ENCODE measurements around the gene PLAAT1.

Gene PLAAT1

DNA sequence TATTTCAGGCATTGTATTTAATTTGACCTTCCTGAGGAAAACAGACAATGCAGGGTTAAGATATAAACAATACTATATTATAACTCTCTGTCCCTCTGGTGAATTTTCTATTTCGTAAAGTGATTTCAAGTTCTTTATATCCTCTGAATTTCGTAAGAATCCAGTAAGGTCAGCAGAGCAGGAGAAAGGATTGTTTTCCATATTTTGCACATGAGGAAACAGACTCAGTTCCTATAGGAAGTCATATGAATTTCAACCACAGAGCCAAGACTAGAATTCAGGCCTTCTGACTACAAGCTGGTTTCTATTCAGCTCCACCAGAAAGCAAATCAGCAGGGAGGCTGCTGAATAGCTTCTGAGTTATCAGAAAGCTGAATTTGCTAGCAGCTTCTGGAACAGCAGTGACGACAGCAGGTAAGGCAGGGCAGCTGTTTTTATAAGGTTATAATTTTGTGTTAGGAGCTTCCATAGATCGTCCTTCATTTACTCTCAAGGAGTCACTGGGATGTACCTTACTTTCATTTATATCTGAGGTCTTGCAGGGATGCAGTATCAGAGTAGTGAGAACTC, 11.1 kb upstream of the PLAAT1 start:
- no peak for FAIRE-seq
- no peak for DNase-seq (ENCODE audit: insufficient read length)
- TF ChIP-seq POLR2A (IDR thresholded peaks at IDR 0.05; ENCODE audit: low read depth, low read length) (no peak), TAF1 (IDR thresholded peaks at IDR 0.05; ENCODE audit: borderline replicate concordance, low read depth, low read length) (no peak), POLR2AphosphoS5 (IDR thresholded peaks at IDR 0.05; ENCODE audit: low read depth, low read length) (no peak)

DNA sequence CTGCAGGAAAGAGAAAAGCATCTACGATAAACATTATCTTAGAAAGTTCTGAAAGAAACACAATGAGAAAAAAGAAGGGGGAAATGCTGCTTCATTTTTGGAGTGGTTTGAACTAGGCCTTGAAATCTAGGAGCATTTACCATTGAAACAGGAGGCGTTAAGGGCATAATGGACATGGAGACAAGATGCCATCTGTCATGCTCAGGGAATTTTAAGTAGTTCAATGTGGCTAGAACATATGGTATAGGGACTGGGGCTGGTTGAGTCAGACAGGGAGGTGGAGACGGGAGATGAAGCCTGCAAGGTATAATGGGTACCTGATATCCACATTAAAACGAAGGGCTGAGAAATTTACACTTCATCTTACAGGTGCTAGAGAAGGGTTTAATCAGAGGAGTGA, 10.4 kb upstream of the PLAAT1 start:
- DNase-seq (ENCODE audit: insufficient read length) = no peak
- TF ChIP-seq POLR2AphosphoS5 (IDR thresholded peaks at IDR 0.05; ENCODE audit: low read depth, low read length) = no peak
- TF ChIP-seq POLR2A (IDR thresholded peaks at IDR 0.05; ENCODE audit: low read depth, low read length) = no peak
- TF ChIP-seq TAF1 (IDR thresholded peaks at IDR 0.05; ENCODE audit: borderline replicate concordance, low read depth, low read length) = no peak
- no peak for FAIRE-seq

DNA sequence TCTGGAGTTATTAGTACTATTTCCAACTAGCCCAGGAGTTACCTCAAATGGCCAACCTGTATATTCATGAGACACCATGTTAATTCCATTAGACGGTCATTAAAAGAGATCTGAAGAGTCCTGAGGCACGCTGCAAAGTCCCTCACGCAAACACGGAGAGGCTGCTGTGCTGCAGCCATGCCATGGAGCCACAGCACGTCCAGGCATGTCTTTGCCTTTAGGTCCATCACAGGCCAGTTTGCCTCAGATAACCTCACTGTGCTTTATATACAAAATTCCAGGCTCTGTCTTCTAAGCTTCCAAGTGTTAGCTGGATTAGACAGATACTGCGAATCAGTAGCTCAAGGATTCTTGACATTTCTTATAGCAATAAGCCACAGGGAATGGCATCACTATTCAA, 9.8 kb upstream of the PLAAT1 start:
- FAIRE-seq = no peak

DNA sequence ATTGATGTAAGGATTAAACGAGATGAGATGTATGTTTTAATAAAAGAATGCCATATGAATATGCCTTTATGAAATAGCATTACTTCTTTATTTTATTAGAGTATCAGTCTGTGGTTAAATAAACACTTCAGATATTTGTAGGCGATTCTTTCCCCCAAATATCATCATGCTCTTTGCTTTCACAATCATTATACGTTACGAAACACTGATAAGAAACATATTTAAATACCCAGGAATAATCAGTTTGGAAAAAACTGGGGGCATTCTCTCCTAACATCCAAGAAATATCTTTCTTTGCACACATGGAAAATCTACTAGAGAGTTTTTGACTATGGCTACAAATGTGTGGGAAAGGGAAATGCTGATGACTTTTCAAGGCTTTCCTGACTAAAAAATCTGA, 4.4 kb upstream of the PLAAT1 start:
- FAIRE-seq = no peak
- TF ChIP-seq TAF1 (IDR thresholded peaks at IDR 0.05; ENCODE audit: borderline replicate concordance, low read depth, low read length) = no peak
- TF ChIP-seq POLR2AphosphoS5 (IDR thresholded peaks at IDR 0.05; ENCODE audit: low read depth, low read length) = no peak
- TF ChIP-seq POLR2A (IDR thresholded peaks at IDR 0.05; ENCODE audit: low read depth, low read length) = no peak
- DNase-seq (ENCODE audit: insufficient read length) = no peak

More for the DNA sequence above, 9.8 kb upstream of the PLAAT1 start:
- no peak for DNase-seq (ENCODE audit: insufficient read length)
- no peak for TF ChIP-seq POLR2AphosphoS5 (IDR thresholded peaks at IDR 0.05; ENCODE audit: low read depth, low read length)
- no peak for TF ChIP-seq POLR2A (IDR thresholded peaks at IDR 0.05; ENCODE audit: low read depth, low read length)
- TF ChIP-seq TAF1 (IDR thresholded peaks at IDR 0.05; ENCODE audit: borderline replicate concordance, low read depth, low read length) = no peak

DNA sequence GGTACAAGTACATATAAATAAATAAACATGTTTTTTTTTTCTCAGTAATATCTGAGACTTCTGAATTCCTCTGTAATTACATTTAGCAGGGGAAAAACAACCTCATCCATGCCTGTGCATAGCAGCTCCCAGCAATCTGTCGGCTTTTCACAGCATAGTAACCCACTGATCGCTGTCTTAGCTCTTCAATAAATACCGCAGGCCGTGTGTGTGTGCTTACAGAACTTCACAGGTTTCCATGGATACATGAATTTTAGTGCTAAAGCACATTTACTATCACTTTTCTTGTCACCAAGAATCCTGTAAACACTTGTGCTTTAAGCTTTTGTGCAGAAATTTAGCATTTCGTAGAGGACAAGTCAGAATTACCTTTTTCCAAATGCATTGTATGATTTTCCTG, 4.0 kb upstream of the PLAAT1 start:
- FAIRE-seq = no peak
- TF ChIP-seq POLR2A (IDR thresholded peaks at IDR 0.05; ENCODE audit: low read depth, low read length) (no peak), TAF1 (IDR thresholded peaks at IDR 0.05; ENCODE audit: borderline replicate concordance, low read depth, low read length) (no peak), POLR2AphosphoS5 (IDR thresholded peaks at IDR 0.05; ENCODE audit: low read depth, low read length) (no peak)
- no peak for DNase-seq (ENCODE audit: insufficient read length)

DNA sequence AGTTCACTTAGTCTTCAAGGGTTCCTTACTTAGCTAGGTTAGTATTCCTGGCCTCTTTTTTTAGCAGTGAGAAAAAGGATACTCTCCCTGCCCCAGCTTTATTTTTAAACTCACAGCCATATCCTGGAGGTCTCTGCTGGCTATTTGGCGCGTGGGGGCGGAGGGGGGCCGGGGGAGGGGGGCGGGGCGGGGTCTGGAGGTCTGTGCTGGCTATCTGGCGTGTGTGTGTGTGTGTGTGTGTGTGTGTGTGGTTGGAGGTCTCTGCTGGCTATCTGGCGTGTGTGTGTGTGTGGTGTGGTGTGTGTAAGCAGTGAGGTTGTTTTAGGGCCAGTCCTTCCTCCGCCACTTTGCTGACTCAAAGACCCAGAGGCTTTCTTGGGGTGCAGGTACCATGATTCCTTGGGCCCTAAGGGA, 579 bp upstream of the PLAAT1 start:
- DNase-seq (ENCODE audit: insufficient read length) (peak; percentile 5), FAIRE-seq (no peak)
- TF ChIP-seq POLR2AphosphoS5 (IDR thresholded peaks at IDR 0.05; ENCODE audit: low read depth, low read length) (no peak), TAF1 (IDR thresholded peaks at IDR 0.05; ENCODE audit: borderline replicate concordance, low read depth, low read length) (no peak), POLR2A (IDR thresholded peaks at IDR 0.05; ENCODE audit: low read depth, low read length) (no peak)

DNA sequence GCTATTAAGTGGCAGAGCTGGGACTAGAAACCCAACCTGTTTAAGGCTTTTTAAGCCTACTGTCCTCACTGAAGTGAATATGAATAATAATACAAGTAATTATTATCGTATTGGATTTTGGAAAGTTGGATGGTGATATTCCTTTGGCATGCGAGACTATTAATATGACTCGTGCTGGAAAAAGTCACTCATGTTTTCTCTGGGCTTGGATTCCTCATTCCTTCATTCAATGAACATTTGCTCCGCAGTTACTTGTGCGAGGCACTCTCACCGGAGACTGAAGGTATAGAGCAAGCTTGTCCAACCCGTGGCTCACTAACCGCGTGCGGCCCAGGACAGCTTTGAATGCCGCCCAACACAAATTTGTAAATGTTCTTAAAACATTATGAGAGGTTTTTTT, 694 bp downstream of the PLAAT1 start:
- FAIRE-seq = no peak

DNA sequence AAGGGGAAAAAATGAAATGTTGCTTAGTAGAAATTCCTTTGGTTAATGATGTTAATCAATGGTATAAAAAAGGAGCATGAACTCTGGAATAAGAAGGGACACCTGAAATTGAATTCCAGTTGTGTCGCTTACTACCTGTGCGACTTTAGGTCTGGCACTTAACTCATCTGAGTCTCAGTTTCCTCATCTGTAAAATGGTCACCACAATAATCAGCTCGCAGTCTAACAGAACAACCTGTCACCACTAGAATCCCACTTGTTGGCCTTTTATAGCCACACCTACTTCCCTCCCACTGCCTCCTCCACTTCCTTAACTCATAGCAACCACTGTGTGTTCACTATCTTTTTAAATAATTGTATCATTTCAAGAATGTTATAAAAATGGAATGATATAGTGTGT, 2.5 kb downstream of the PLAAT1 start:
- TF ChIP-seq TAF1 (IDR thresholded peaks at IDR 0.05; ENCODE audit: borderline replicate concordance, low read depth, low read length) = no peak
- TF ChIP-seq POLR2A (IDR thresholded peaks at IDR 0.05; ENCODE audit: low read depth, low read length) = no peak
- no peak for TF ChIP-seq POLR2AphosphoS5 (IDR thresholded peaks at IDR 0.05; ENCODE audit: low read depth, low read length)
- FAIRE-seq = no peak
- DNase-seq (ENCODE audit: insufficient read length) = no peak

More for the DNA sequence above, 694 bp downstream of the PLAAT1 start:
- TF ChIP-seq POLR2AphosphoS5 (IDR thresholded peaks at IDR 0.05; ENCODE audit: low read depth, low read length) (no peak), POLR2A (IDR thresholded peaks at IDR 0.05; ENCODE audit: low read depth, low read length) (no peak)
- DNase-seq (ENCODE audit: insufficient read length) = no peak

DNA sequence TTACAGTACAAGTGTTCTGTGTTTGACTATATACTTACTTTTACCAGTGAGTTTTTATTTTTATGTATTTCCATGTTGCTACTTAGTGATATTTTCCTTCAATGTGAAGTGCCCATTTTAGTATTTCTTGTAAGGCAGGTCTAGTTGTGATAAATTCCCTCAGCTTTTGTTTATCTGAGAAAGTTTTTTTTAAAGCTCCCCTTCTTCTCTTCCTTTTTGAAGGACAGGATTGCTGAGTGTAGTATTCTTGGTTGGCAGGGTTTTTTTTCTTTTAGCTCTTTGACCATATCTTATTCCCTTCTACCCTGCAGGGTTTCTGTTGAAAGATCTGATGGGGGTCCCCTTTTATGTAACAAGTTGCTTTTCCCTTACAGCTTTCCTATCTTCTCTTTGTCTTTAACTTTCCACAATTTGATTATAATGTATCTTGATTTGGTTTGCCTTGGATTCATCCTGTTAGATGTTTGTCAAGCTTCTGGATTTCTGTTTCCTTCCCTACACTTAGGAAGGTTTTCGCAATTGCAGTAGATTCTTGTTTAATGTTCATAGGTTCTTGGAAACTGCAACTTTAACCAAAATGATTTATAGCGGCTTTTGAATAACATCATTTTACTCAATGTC, 7.9 kb downstream of the PLAAT1 start:
- TF ChIP-seq POLR2A (IDR thresholded peaks at IDR 0.05; ENCODE audit: low read depth, low read length) = no peak
- TF ChIP-seq TAF1 (IDR thresholded peaks at IDR 0.05; ENCODE audit: borderline replicate concordance, low read depth, low read length) = no peak
- no peak for TF ChIP-seq POLR2AphosphoS5 (IDR thresholded peaks at IDR 0.05; ENCODE audit: low read depth, low read length)
- DNase-seq (ENCODE audit: insufficient read length) (no peak), FAIRE-seq (no peak)

DNA sequence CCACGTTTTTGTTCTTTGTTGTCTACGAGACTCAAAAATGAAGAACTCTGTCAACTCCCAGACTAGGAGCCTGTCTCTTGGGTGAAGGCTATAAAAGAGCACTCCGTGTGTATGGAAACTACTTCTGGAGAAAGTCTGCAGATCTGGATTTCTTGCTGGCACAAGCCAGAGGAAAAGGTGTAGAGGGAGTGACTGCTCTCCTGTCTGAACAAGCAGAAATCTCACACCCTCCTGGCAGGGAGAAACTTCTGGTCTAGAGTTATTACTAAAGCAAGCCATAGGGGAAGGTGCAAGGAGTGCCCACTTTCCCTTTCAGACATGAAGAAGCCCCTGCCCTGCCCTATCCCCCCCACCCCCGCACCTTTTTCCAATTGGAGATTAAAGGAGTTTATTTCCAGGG, 9.5 kb downstream of the PLAAT1 start:
- no peak for TF ChIP-seq POLR2A (IDR thresholded peaks at IDR 0.05; ENCODE audit: low read depth, low read length)
- TF ChIP-seq POLR2AphosphoS5 (IDR thresholded peaks at IDR 0.05; ENCODE audit: low read depth, low read length) = no peak
- no peak for TF ChIP-seq TAF1 (IDR thresholded peaks at IDR 0.05; ENCODE audit: borderline replicate concordance, low read depth, low read length)
- FAIRE-seq = no peak

DNA sequence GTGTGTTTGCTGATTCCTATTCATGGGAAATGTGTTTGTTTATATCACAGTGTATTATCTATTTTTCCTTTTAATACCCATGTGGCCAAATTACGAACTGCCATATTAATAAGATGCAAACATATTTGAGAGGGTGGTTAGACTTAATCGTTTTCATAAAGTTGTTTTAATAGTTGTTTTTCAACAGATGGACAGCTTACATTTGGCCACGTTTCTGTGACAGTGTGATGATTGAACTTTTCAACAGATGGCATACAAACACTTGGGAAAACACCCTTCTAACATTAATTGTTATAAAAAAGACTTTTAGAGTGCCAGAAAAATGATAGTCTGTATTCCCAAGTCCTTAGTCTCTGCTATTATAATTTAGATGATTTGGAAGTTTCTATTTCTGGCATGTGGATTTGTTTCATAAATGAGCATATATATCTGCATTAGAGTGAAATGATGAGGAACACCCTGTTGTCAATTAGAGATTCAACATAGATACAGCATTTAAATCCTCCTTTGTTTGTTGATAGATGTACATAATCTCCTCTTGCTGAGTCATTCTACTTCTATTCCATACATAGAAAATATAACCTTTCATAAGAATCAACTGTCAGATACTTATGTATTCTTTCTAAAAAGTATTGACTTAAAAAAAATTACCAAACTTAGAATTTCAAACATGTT, 13.1 kb downstream of the PLAAT1 start:
- TF ChIP-seq TAF1 (IDR thresholded peaks at IDR 0.05; ENCODE audit: borderline replicate concordance, low read depth, low read length) = no peak
- no peak for TF ChIP-seq POLR2A (IDR thresholded peaks at IDR 0.05; ENCODE audit: low read depth, low read length)
- no peak for TF ChIP-seq POLR2AphosphoS5 (IDR thresholded peaks at IDR 0.05; ENCODE audit: low read depth, low read length)
- FAIRE-seq = no peak
- no peak for DNase-seq (ENCODE audit: insufficient read length)

More for the DNA sequence above, 9.5 kb downstream of the PLAAT1 start:
- no peak for DNase-seq (ENCODE audit: insufficient read length)

DNA sequence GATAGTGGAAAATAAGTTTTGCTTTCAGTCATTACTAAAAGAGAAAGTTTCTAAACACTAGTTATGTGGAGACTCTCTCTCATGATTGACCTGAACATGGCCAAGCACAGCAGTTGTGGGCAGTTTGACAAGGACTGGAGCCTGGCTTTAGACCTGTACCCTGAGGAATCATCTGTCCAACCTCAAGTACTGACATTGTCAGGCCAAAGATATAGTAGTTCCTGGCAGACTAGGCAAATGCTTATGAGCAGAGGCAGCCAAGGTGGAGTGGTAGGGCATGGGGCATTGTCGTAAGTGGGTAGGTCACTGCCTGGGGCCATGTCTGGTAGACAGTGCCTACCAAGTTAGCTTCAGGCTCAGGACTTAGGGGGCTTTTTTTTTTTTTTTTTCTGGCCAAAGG, 20.9 kb downstream of the PLAAT1 start:
- no peak for FAIRE-seq
- no peak for TF ChIP-seq POLR2A (IDR thresholded peaks at IDR 0.05; ENCODE audit: low read depth, low read length)
- DNase-seq (ENCODE audit: insufficient read length) = no peak

Measured in GM12892 (cell line).